Keratinocyte (primary cell): ENCODE results near the gene CTIF. TPM values are rescaled to one million over a fixed set of nuclear protein-coding genes. Genes with fewer than 3 reads are reported as not detected.
"Not testable (repeated sequence)": the region's sequence is repeated elsewhere in the genome, so short reads cannot be mapped to it uniquely, and the experiment has no call there.

Experiments used
- DNase-seq: peaks from one replicate; pipeline ENCODE4 v3.0.0-alpha.2; 2011; ENCODE audit warnings: low read depth, missing footprints, low spot score
- FAIRE-seq: peaks from 2 replicates; lab custom pipeline; 2011; peaks lifted over from hg19 to GRCh38; lab: Jason Lieb, UNC
- H2AFZ ChIP-seq: 2 replicates; pipeline ENCODE4 v1.6.0; 2012; ENCODE audit warnings: low read length, control low read depth, inconsistent platforms; ENCODE audit not compliant: control insufficient read depth
- H3K27ac ChIP-seq: 2 replicates; pipeline ENCODE4 v1.5.1; 2011; ENCODE audit warnings: low read length; ENCODE audit not compliant: control insufficient read depth, insufficient read depth
- H3K27me3 ChIP-seq: 3 replicates; pipeline ENCODE4 v1.6.0; 2011; ENCODE audit warnings: low read length; ENCODE audit not compliant: control insufficient read depth, insufficient read depth; ENCODE audit errors: extremely low read depth
- H3K36me3 ChIP-seq, 2 experiments: 2 replicates in 1 of 2; 3 replicates in 1 of 2; pipeline ENCODE4 v1.5.1; 2011; ENCODE audit warnings: low read length in 2 of 2, mild to moderate bottlenecking in 1 of 2; ENCODE audit not compliant: control insufficient read depth in 2 of 2, insufficient read depth in 2 of 2; ENCODE audit errors: extremely low read depth in 1 of 2
- H3K4me1 ChIP-seq: 3 replicates; pipeline ENCODE4 v1.5.1; 2011; ENCODE audit warnings: low read length; ENCODE audit not compliant: control insufficient read depth, insufficient read depth; ENCODE audit errors: extremely low read depth
- H3K4me2 ChIP-seq: 3 replicates; pipeline ENCODE4 v1.6.0; 2011; ENCODE audit warnings: low read depth, low read length; ENCODE audit not compliant: control insufficient read depth, insufficient read depth; ENCODE audit errors: extremely low read depth
- H3K4me3 ChIP-seq, 3 experiments: fragments of 200-600 bp in 1 of 3; sonication (generic) in 1 of 3; 2 replicates in 2 of 3; 3 replicates in 1 of 3; pipeline ENCODE4 v1.5.1; 2011 to 2016; ENCODE audit warnings: low read length in 3 of 3, mild to moderate bottlenecking in 3 of 3, control low read depth in 2 of 3, inconsistent platforms in 1 of 3, low read depth in 1 of 3, mixed read lengths in 1 of 3, mixed run types in 1 of 3, moderate library complexity in 1 of 3; ENCODE audit not compliant: control insufficient read depth in 2 of 3, insufficient read depth in 2 of 3; ENCODE audit errors: extremely low read depth in 1 of 3
- H3K79me2 ChIP-seq: 2 replicates; pipeline ENCODE4 v1.6.0; 2012; ENCODE audit warnings: low read length; ENCODE audit not compliant: control insufficient read depth, insufficient read depth
- H3K9ac ChIP-seq: 3 replicates; pipeline ENCODE4 v1.6.0; 2011; ENCODE audit warnings: low read length; ENCODE audit not compliant: control insufficient read depth, insufficient read depth; ENCODE audit errors: extremely low read depth
- H3K9me1 ChIP-seq: 3 replicates; pipeline ENCODE4 v1.6.0; 2011; ENCODE audit warnings: low read length; ENCODE audit not compliant: control insufficient read depth, insufficient read depth; ENCODE audit errors: extremely low read depth
- H3K9me3 ChIP-seq: 2 replicates; pipeline ENCODE4 v1.5.1; 2012; ENCODE audit warnings: low read depth, low read length; ENCODE audit not compliant: control insufficient read depth
- H4K20me1 ChIP-seq: 3 replicates; pipeline ENCODE4 v1.6.0; 2011; ENCODE audit warnings: low read length; ENCODE audit not compliant: control insufficient read depth, insufficient read depth; ENCODE audit errors: extremely low read depth
- EZH2 ChIP-seq: IDR thresholded peaks from one replicate; pipeline ENCODE4 v1.6.1; 2012; ENCODE audit warnings: inconsistent platforms, mild to moderate bottlenecking, low read length, moderate library complexity
- dilution Hi-C: fragments of 300-500 bp; cut with MboI; formaldehyde crosslinking; loops from one replicate; pipeline ENCODE4 v1.7.0; 2020; ENCODE audit warnings: low sequenced_read_pairs; ENCODE audit not compliant: extremely low pct_ligation_motif_present
- polyA plus RNA-seq, 5 experiments: library from polyadenylated mRNA; depleted of rRNA in 3 of 5; stranded (reverse) in 3 of 5; stranded (forward) in 1 of 5; unstranded in 1 of 5; fragments of >200 nt; gene quantifications; 1 replicate in 1 of 5; 2 replicates in 3 of 5; 3 replicates in 1 of 5; pipeline versions ENCODE4 v1.2.1 to v1.2.3, GENCODE V29; 2011 to 2012; ENCODE audit warnings: missing spikeins in 2 of 5, low read depth in 1 of 5, low replicate concordance in 1 of 5
- TF ChIP-seq, protein P1 (sequence below), 3 experiments: IDR thresholded peaks in 1 of 3; conservative IDR thresholded peaks in 1 of 3; optimal IDR thresholded peaks in 1 of 3; 2 replicates in 2 of 3; 3 replicates in 1 of 3; pipeline versions ENCODE3 to v1.5.1; 2011; ENCODE audit warnings: low read length in 3 of 3, mild to moderate bottlenecking in 3 of 3, moderate library complexity in 2 of 3, control low read depth in 1 of 3, inconsistent platforms in 1 of 3; ENCODE audit not compliant: insufficient read depth in 2 of 3; ENCODE audit errors: extremely low read depth in 1 of 3

Gene CTIF
- polyA plus RNA-seq, 1 donor (not counting 4 experiments of a cell fraction or from before 2014, with no cell fraction given): 15.0 TPM

- Histone ChIP-seq H2AFZ (no peak overlapping the region), H3K36me3 (no peaks in the 10 kb centered on the region), H3K9me1 (no peaks in the 10 kb centered on the region), H3K79me2 (no peaks in the 10 kb centered on the region), H4K20me1 (no peaks in the 10 kb centered on the region), H3K9ac (no peak overlapping the region), H3K4me3 (no peak overlapping the region), H3K27ac (no peak overlapping the region), H3K4me1 (no peaks in the 10 kb centered on the region), H3K9me3 (peaks cover 2% of the 10 kb centered on the region), H3K4me2 (no peak overlapping the region), H3K27me3 (no peaks in the 10 kb centered on the region)
- no peak for DNase-seq
- FAIRE-seq: no peak
- dilution Hi-C loops: no loop called here
- TF ChIP-seq, protein P1, sequence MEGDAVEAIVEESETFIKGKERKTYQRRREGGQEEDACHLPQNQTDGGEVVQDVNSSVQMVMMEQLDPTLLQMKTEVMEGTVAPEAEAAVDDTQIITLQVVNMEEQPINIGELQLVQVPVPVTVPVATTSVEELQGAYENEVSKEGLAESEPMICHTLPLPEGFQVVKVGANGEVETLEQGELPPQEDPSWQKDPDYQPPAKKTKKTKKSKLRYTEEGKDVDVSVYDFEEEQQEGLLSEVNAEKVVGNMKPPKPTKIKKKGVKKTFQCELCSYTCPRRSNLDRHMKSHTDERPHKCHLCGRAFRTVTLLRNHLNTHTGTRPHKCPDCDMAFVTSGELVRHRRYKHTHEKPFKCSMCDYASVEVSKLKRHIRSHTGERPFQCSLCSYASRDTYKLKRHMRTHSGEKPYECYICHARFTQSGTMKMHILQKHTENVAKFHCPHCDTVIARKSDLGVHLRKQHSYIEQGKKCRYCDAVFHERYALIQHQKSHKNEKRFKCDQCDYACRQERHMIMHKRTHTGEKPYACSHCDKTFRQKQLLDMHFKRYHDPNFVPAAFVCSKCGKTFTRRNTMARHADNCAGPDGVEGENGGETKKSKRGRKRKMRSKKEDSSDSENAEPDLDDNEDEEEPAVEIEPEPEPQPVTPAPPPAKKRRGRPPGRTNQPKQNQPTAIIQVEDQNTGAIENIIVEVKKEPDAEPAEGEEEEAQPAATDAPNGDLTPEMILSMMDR (optimal IDR thresholded peaks at IDR 0.05 in 1 of 3, IDR thresholded peaks at IDR 0.05 in 1 of 3, conservative IDR thresholded peaks at IDR 0.05 in 1 of 3; ENCODE audit: extremely low read depth in 1 of 3, insufficient read depth in 2 of 3, low read length in 3 of 3): no peak
- no peak for TF ChIP-seq EZH2
These were observed 35.9 kb upstream of the CTIF start for GRCh38 chr18:48502906-48503305.

DNA sequence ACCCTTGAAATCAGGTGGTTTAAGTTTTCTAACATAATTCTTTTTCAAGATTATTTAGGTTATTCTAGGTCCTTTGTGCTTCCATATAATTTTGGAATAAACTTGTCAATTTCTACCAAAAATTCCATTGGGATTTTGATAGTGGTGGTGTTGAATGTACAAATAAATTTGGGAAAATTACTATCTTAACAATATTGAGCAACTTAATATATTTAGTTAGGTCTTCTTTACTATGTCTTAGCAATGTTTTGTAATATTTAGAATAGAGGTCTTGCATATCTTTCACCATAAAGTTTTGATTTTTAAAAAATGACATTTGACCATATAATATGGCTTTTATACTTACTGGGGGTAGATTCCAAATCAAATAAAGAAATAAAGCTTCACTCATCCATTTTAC is 34.0 kb upstream of the CTIF start:
- DNase-seq (no peak), FAIRE-seq (no peak)
- Histone ChIP-seq H3K27me3 (no peaks in the 10 kb centered on the region), H3K9ac (no peak overlapping the region), H3K9me3 (peaks cover 2% of the 10 kb centered on the region), H3K79me2 (no peaks in the 10 kb centered on the region), H3K4me1 (no peaks in the 10 kb centered on the region), H2AFZ (no peak overlapping the region), H3K9me1 (no peaks in the 10 kb centered on the region), H3K36me3 (no peaks in the 10 kb centered on the region), H3K27ac (no peak overlapping the region), H3K4me2 (no peak overlapping the region), H3K4me3 (no peak overlapping the region), H4K20me1 (no peaks in the 10 kb centered on the region)
- dilution Hi-C loops: no loop called here
- TF ChIP-seq EZH2: no peak
- TF ChIP-seq, protein P1 (optimal IDR thresholded peaks at IDR 0.05 in 1 of 3, IDR thresholded peaks at IDR 0.05 in 1 of 3, conservative IDR thresholded peaks at IDR 0.05 in 1 of 3; ENCODE audit: extremely low read depth in 1 of 3, insufficient read depth in 2 of 3, low read length in 3 of 3): no peak

DNA sequence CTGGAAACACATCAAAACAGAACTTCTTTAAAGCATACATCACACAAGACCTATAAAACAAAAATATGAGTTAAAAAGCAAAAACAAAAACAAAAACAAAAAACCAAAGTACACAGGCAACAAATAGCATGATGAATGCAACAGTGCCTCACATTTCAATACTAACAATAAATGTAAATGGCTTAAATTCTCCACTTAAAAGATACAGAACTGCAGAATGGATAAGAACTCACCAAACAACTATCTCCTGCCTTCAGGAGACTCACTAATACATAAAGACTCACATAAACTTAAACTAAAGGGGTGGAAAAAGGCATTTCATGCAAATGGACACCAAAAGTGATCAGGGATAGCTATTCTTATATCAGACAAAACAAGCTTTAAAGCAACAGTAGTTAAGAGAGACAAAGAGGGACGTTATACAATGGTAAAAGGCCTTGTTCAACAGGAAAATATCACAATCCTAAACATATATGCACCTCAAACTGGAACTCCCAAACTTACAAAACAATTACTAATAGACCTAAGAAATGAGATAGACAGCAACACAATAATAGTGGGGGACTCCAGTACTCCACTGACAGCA is 31.8 kb upstream of the CTIF start:
- H3K9me1 ChIP-seq, H3K4me3 ChIP-seq, H3K9me3 ChIP-seq, H3K27ac ChIP-seq, H4K20me1 ChIP-seq, dilution Hi-C loops, H3K79me2 ChIP-seq, DNase-seq, FAIRE-seq, H3K4me2 ChIP-seq, H3K36me3 ChIP-seq, H3K4me1 ChIP-seq, H3K9ac ChIP-seq, H2AFZ ChIP-seq, H3K27me3 ChIP-seq: not testable (repeated sequence)

DNA sequence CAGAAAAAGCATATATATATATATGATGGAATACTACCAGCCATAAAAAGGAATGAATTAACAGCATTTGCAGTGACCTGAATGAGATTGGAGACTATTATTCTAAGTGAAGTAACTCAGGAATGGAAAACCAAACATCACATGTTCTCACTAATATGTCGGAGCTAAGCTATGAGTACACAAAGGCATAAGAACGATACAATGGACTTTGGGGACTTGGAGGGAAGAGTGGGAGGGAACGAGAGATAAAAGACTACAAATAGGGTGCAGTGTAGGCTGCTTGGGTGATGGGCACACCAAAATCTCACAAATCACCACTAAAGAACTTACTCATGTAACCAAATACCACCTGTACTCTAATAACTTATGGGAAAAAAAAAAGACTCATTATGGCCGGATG is 26.3 kb upstream of the CTIF start:
- dilution Hi-C loops, H3K9ac ChIP-seq, H2AFZ ChIP-seq, H3K4me2 ChIP-seq, H3K36me3 ChIP-seq, H3K79me2 ChIP-seq, H3K9me3 ChIP-seq, H3K4me3 ChIP-seq, DNase-seq, H3K27ac ChIP-seq, FAIRE-seq, H3K4me1 ChIP-seq, H3K9me1 ChIP-seq, H4K20me1 ChIP-seq, H3K27me3 ChIP-seq: not testable (repeated sequence)
